Measurements from ENCODE around the gene CLIC1.

DNA sequence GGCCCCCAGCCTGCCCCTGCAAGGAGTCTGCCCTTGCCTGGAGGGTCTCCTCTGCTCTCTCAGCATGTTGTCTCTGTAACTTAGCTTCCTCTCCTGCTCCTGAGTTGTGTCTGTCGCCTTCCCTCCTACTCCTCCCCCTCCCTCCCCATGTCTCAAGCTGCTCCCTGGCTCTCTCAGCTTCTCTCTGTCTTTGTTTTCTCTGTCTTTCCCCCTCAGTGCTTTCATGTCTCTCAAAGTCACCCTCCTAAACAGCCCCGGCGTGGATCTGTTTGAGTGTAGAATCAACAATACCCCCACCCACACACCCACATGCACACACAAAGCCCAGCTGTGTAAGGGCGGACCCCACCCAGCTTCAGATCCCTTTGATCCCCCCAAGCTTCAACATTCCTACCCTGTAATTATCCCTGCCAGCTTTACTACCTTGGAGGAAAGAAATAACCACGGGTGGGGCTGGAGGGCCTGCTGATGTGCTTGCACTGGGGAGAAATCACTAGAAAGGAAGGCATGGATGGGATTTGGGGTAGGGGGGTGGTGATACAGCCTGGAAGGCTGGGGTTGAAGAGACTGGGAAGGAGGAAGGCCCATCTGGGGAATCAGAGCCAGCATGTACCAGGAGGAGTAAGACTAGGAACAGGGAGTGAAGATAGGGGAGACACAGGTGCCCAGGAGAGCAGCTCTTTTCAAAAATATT lies 22.2 kb downstream of the CLIC1 start:
- no peak for TF ChIP-seq EZH2 (IDR thresholded peaks at IDR 0.05; ENCODE audit: borderline replicate concordance, low read length)
- TF ChIP-seq, protein P1, sequence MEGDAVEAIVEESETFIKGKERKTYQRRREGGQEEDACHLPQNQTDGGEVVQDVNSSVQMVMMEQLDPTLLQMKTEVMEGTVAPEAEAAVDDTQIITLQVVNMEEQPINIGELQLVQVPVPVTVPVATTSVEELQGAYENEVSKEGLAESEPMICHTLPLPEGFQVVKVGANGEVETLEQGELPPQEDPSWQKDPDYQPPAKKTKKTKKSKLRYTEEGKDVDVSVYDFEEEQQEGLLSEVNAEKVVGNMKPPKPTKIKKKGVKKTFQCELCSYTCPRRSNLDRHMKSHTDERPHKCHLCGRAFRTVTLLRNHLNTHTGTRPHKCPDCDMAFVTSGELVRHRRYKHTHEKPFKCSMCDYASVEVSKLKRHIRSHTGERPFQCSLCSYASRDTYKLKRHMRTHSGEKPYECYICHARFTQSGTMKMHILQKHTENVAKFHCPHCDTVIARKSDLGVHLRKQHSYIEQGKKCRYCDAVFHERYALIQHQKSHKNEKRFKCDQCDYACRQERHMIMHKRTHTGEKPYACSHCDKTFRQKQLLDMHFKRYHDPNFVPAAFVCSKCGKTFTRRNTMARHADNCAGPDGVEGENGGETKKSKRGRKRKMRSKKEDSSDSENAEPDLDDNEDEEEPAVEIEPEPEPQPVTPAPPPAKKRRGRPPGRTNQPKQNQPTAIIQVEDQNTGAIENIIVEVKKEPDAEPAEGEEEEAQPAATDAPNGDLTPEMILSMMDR (conservative IDR thresholded peaks at IDR 0.05 in 1 of 2, IDR thresholded peaks at IDR 0.05 in 1 of 2; ENCODE audit: extremely low read depth in 1 of 2, insufficient read depth in 1 of 2, low read depth in 1 of 2, low read length in 2 of 2): no peak

Data from mammary epithelial cell (primary cell).